ENCODE measurements around the gene OR10P1.

The OR10P1 gene

DNA sequence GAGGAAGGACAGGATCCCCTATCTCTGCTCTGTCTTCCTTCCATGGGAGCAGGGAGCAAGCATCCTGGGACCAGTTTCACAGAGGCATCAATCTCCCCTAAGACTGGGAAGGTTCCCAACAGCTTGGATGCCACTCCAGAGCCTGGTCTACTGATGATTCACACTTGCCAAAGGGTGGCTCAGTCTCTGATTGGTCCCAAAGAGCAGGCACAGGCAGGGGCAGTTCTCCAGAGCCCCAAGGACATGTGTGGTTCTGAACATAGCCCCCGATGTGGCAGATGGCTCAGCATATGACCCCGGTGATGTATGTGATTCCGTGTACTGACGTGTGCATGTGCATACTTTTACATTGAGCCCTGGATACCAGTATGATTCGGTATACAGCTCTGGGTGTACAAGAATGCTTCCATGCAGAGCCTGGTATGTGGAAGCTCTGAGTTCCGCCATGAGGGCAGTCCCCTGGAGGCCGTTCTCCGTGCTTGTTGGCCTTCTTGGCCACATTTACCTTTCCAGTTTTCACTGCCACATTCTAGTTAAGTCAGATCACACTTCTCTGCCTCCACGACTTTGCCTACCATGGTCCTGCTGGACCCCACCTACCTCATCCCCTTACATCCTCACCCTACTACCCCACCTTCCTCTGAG lies 49.8 kb downstream of the OR10P1 start:
- DNase-seq: no peak

Measured in activated naive CD4-positive, alpha-beta T cell treated with Interleukin-2 at 50 U/mL for 16 hours (primary cell).